GM21786 (cell line): ENCODE results near the gene SLC6A4.
"Not testable (repeated sequence)": the region's sequence is repeated elsewhere in the genome, so short reads cannot be mapped to it uniquely, and the experiment has no call there.

ENCODE experiments used
- ATAC-seq: cut with Tn5 transposase; IDR thresholded peaks from one replicate; pipeline ENCODE4 v1.9.1; 2021; ENCODE audit not compliant: unreplicated experiment

Gene SLC6A4

GRCh38 chr17:30220414-30220813, 15.1 kb downstream of the SLC6A4 start:
- no peak for ATAC-seq

GRCh38 chr17:30219833-30220232, 15.7 kb downstream of the SLC6A4 start:
- no peak for ATAC-seq

- ATAC-seq: no peak
Observed at GRCh38 chr17:30219315-30219714, 16.2 kb downstream of the SLC6A4 start.

- ATAC-seq: no peak
Observed at GRCh38 chr17:30218799-30219198, 16.7 kb downstream of the SLC6A4 start.

- ATAC-seq: no peak
Observed at GRCh38 chr17:30217746-30218245, 17.7 kb downstream of the SLC6A4 start.

- ATAC-seq: no peak
Observed at GRCh38 chr17:30217054-30217453, 18.4 kb downstream of the SLC6A4 start.

- ATAC-seq: peak; percentile 78
Observed at GRCh38 chr17:30212750-30213149, 22.7 kb downstream of the SLC6A4 start.

- no peak for ATAC-seq
Observed at GRCh38 chr17:30211371-30211770, 24.1 kb downstream of the SLC6A4 start.

GRCh38 chr17:30210901-30211300, 24.6 kb downstream of the SLC6A4 start:
- no peak for ATAC-seq

- no peak for ATAC-seq
Observed at GRCh38 chr17:30210366-30210765, 25.1 kb downstream of the SLC6A4 start.

- ATAC-seq: no peak
Observed at GRCh38 chr17:30209930-30210329, 25.6 kb downstream of the SLC6A4 start.

GRCh38 chr17:30208214-30208613, 27.3 kb downstream of the SLC6A4 start:
- no peak for ATAC-seq

GRCh38 chr17:30207655-30208054, 27.8 kb downstream of the SLC6A4 start:
- no peak for ATAC-seq

- no peak for ATAC-seq
Observed at GRCh38 chr17:30203471-30203981, 32.0 kb downstream of the SLC6A4 start.

- ATAC-seq: not testable (repeated sequence)
Observed at GRCh38 chr17:30200656-30201055, 34.8 kb downstream of the SLC6A4 start.

- no peak for ATAC-seq
Observed at GRCh38 chr17:30200106-30200505, 35.4 kb downstream of the SLC6A4 start.

GRCh38 chr17:30199600-30199999, 35.9 kb downstream of the SLC6A4 start:
- no peak for ATAC-seq

GRCh38 chr17:30197416-30197815, 38.1 kb downstream of the SLC6A4 start:
- ATAC-seq: no peak

- no peak for ATAC-seq
Observed at GRCh38 chr17:30196504-30196903, 39.0 kb downstream of the SLC6A4 start.

GRCh38 chr17:30191072-30191471, 44.4 kb downstream of the SLC6A4 start:
- no peak for ATAC-seq

- ATAC-seq: no peak
Observed at GRCh38 chr17:30188211-30188939, 47.1 kb downstream of the SLC6A4 start.

- ATAC-seq: no peak
Observed at GRCh38 chr17:30187573-30187972, 47.9 kb downstream of the SLC6A4 start.

- no peak for ATAC-seq
Observed at GRCh38 chr17:30186761-30187160, 48.7 kb downstream of the SLC6A4 start.
